Suppressor macrophage (primary cell): Measurements from ENCODE around the gene CBY2.

ENCODE experiments used
- DNase-seq, 4 experiments: peaks; one replicate each; pipeline ENCODE4 v3.0.0-alpha.2; 2020 to 2022

Gene CBY2

DNA sequence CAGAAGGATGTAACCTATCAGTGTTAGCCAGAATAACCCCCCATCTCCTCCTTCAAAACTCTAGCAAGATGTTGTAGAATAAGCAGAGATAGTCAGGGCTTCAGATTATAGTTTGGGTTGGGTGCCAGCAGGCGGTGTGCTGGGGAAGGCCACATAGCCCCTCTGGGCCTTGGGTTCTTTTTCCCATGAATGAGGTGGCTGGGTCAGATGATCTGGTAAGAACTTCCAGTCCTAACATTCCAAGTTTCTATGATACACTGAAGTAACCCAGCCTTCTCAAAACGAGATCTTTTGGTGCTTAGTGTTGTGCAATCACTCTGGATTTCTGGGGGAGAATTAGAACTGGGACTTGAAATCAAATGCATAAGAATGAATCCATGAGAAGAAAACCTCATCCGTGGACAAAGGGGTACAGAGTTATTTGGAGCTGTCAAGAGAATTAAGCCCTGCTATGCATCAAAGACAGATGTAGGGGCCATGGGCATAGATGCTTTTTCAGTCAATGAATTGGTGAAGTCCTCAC, 810 bp downstream of the CBY2 start:
- no peak for DNase-seq

DNA sequence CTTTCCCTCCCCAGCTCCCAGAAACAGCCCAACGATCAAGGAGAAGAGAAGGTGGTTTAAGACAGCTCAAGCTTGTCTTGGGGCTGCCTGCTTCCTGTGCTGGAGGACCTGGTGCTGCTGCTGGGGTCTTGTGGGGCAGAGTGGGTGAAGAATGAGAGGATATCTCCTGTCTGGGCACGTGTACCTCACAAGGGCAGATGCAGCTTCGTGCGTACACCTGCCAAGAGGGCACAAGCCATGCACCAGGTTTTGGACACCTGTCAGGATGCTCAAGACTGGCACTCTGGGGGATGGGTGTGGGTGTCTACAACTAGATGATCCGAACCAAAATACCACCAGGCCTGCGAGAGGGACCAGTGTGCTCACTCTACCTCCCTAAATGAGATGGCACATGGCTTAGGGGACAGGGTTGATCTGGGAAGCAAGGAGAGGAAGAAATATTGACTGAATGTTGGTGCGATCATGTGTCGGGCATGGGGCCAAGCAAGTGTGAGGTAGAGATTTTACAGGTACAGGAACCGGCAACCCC, 2.2 kb downstream of the CBY2 start:
- no peak for DNase-seq

DNA sequence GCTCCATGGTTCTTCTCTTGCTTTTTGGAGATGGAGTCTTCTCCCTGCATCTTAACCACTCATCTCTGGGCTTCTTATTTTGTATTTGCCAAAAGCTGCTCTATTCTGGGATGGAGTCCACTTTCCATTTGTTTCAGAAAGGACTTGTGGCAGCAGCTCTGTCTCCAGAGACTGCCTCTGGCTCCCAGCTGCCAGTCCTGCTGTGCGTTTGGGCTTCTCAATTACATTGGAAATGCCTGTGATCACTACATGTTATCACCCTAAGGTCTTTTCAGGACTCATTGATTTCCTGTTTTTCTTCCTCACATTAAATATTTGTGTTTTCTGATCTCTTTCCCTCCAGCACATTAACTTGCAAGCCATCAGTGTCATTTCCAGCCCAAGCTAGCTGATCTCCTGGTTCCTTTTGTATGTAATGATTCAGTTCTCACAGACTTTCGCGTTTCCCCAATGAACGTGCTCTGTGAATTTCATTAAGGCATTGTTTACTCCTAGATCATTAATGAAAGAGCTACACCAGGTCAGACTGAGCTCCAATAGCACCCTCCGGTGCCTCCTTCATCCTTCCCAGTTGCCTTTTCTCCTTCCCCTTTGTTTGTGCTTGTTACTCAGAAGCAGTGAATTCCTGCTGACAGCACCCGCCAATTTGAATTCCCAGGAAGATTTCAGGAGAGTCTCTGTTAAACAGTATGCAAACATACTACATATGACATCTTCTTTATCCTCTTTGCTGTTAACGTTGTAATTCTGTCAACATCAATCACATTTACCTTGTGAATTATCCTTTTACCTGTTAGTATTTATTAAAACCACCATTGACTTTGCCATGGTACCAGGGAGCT, 3.0 kb downstream of the CBY2 start:
- DNase-seq = no peak

DNA sequence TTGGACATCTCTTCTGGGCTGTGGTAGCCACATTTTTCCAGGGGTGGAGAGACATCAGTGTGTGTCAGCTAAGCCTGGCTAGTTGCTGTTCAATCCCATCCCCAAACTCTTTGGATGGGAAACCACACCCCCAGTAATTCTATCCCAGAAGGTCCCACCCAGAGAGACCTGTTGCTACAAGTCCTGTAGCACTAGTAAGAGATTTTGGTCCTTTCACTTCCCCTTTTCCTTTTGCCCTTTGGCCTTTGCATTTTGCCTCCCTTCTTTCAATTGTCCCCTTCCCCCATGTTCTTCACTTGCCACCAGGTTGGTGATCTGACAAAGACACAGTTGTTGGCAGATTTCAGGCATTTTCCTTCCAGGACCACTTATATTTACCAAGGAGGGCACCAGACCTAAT, 3.8 kb downstream of the CBY2 start:
- peak in 2 of 4 experiments; percentile 22 to 25 for DNase-seq

DNA sequence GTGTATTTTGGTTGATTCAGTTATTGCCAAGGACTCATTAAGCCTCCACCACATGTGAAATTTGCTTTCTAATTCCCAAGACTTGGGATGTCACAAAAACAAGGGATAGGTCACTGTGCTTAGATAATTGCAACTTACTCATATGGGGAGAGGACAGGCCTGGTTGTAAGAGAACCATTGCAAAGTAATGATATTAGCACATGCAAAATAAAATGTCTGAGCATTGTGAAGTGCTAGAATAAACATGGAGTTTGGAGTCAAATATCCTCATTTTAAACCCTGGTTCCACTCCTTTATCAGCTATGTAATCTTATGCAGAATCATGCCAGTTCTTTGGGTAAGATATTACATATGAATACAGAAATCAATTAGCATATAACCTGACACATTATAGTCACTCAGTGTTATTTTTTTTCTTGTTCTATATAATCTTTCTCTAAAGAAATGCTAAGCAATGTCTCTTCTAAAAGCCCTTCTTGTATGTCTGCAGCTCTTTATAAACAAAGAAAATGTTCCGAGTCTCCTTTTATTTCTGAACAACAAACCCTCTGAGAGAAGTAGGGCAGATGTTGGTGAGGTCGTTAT, 5.5 kb downstream of the CBY2 start:
- DNase-seq = no peak

DNA sequence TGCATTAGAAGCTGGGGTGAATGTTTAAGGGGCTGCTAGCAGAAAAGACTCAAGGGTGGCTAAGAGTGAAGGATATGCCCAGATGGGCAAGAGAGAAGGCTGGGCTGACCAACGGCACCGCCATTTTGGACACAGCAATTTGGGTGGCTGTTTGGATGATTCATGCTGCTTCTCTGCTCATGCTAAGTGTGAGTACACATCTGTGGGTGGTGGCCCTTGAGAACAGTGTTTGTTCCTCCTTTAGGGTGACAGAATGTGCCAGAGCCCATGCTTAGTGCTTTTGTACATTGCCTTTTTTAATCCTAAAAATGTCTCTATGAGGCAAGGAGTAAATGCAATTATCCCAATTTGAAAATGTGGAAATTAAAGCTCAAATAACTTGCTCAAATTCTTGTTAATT, 9.8 kb downstream of the CBY2 start:
- peak; percentile 63 to 83 (median 80) for DNase-seq

DNA sequence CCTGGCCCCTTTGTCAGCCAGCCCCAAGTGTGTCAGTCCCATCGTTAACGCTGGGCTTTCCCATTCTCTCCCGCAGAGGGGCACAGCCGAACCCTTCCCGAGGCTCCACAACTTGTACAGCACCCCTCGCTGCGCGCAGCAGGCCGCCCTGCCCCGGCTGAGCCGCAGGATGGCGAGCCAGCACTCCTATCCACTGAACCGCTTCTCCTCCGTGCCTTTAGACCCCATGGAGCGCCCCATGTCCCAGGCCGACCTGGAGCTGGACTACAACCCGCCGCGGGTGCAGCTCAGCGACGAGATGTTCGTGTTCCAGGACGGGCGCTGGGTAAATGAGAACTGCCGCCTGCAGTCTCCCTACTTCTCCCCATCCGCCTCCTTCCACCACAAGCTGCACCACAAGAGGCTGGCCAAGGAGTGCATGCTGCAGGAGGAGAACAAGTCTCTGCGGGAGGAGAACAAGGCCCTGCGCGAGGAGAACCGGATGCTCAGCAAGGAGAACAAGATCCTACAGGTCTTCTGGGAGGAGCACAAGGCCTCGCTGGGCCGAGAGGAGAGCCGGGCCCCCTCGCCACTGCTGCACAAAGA, 11.1 kb downstream of the CBY2 start:
- DNase-seq = no peak

DNA sequence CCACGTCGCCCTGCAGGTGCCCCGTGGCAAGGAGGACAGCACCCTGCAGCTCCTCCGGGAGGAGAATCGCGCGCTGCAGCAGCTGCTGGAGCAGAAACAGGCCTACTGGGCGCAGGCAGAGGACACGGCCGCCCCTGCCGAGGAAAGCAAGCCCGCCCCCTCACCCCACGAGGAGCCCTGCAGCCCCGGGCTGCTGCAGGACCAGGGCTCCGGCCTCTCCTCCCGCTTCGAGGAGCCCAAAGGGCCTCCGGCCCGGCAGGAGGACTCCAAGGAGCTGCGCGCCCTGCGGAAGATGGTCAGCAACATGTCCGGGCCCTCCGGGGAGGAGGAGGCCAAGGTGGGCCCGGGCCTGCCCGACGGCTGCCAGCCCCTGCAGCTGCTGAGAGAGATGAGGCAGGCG, 11.6 kb downstream of the CBY2 start:
- DNase-seq = no peak

DNA sequence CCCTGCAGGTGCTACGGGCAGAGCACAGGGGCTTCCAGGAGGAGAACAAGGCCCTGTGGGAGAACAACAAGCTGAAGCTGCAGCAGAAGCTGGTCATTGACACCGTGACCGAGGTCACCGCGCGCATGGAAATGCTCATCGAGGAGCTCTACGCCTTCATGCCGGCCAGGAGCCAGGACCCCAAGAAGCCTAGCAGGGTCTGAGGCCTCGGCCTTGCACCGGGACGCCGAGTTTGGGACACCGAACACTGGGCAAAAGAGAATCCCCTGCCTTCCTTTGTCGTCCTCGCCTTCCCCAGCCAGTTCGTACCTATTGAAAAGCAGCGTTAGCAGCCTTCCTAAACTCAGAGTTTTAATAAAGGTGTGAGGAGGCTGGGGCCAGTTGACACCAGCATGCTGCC, 12.1 kb downstream of the CBY2 start:
- no peak for DNase-seq

DNA sequence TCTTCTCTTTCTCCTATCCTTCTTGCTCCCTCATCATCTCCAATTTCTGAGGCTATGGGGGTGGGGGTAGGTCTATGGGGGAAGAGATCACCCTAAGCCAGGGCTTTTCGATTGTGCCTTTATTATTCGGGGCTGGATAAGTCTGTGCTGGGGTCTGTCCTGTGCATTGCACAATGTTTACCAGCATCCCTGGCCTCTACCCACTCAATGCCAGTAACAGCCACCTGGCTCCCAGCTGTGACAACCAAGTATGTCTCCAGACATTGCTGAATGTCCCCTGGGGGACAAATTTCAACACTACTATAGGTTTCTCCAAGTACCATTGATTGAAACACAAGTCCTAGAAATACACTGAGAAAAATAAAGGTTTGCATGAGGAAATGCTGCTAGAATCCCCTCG, 13.2 kb downstream of the CBY2 start:
- DNase-seq = no peak

DNA sequence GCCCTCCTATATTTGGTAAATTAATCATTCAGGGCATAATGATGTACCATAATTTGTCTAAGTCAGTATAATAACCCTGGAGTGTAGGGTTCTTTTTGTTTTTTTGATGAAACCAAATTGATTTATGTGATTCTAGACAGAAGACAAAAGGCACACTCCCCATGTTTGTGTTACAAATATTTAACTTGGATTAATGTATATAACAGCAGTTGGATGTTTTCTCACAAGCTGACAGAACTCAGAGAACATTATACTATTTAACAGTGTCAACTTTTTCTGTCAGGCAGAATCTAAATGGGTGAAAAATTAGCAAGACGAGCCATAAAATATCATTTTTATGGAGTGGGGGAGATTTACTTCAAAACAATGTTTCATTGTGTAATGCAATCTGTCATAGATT, 15.2 kb downstream of the CBY2 start:
- DNase-seq = no peak

DNA sequence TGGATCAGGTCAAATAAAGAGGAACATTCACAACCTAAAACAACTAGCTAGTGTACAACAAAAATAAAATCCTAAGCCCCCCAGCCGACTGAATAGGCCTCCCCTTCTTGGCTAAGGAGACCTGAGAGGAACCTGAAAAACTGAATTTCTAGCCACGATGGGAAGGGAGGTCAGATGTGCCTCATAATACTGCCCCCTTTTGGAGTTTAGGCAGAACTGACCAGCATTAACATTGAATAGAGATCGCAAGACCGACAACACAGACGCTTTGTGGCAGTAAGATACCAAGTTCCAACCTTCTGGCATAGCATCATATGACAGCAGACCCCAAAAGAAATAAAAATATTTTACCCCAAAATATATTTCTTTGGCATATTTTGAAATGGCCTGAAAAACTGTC, 15.9 kb downstream of the CBY2 start:
- peak in 3 of 4 experiments; percentile 56 to 74 (median 56) for DNase-seq

DNA sequence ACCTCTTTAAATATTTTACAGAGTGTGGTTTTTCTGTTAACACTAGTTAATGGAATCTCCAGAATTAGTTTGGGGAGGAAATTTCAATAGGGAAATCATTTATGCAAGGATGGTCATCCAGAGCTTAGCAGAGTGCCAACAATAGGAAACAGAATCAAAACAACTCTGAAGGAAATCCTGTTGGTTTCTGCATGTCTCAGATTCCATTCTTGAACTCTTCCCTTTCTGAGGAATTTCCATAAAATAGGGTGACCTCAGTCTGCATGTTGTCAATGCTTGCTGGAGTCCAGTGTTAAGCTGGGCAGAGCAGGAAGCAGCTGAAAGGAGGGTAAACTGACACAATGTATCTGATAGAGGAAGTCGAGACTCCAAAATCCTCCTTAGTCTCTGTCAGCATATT, 16.9 kb downstream of the CBY2 start:
- no peak for DNase-seq

DNA sequence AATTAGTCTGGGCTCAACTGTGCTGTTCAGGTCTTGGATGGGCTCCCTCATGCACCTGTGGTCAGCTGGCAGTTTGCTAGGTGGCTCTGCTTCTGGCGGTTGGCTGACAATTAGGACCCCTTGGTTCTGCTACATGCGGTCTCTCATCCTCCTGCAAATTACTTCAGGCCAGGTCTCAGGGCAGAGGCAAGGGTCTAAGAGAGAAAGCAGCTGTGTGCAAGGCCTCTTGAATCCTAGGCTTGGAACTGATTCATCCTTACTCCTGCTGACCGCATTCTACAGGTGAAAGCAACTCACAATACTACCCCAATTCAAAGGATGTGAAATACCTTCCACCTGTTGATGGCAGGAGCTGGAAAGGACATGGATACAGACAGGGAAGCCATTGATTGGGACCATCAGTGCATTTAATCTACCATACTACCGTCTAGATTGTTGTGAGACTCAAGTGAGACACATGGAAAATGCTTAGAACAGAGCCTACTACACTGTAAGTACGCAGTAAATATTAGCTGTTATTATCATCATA, 19.1 kb downstream of the CBY2 start:
- DNase-seq = no peak

DNA sequence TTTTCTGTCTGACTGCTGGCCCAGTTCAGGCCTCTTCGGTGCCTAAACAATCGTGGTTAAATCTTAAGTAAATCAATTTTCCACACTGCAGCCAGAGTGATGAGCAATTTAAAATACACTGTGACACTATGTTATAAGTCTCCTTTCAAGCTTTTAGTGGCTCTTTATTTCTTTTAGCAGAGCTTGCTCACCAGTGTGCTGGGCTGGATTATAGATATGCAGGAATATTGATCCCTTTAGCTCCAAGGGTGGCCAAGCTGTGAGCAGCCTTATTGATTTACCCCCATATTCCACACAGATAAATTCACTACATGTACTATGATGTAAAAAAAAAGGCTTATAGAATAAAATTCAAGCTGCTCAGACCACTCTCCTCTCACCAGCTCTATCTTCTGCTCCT, 21.7 kb downstream of the CBY2 start:
- DNase-seq = no peak

DNA sequence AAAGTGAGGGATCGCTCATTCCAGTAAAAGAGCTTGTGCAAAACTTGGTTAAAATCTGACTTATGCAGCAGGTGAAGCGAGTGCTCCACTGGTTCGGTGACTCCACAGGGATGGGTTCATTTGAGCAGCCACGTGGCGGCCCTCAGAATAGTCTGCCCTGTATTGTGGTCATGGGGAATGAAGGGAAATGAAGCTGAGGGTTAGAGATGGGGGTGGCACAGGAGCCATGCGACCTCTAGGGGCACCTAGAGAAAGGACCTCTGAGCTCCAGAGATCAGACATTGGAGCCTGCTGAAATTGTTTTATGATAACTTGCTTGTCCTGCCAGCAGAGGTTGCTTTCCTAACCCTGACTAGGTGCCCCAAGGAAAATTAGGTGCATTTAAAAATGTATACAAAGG, 26.6 kb downstream of the CBY2 start:
- peak in 2 of 4 experiments; percentile 20 to 23 for DNase-seq

DNA sequence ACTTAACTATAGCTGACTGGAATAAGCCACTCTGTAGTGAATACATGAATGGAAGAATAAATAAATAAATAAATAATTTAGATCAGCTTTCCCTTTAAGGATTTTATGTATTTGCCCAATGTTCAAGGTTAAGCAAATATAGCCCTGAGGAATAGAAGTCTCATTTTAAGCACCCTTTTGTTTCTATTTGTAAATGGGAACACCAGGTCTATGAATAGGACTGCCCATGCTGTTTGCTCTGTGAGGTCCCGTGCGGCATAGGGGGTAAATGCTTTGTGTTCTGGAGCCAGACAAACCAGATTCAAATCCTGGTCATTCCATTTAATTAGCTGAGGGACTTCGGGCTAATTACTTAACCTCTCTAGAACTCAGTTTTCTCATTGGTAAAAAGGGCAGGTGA, 29.3 kb downstream of the CBY2 start:
- no peak for DNase-seq

DNA sequence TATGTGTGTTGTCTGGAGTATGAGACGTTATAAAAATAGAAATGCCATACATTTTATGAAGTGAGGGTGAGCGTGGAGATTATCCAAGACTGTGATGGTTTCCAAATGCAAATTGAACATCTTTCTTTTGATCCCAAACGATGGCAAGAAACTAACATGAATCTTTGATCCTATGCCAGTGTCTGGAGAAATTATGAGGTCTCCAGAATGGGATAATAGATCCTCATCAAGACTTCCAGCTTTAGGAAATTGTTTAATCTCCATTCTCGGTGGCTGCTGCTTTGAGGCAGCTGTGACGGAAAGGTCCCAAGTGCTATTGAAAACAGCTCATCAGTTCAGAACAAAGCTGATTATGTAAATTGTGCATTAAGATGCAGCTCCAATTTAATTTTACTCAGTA, 30.8 kb downstream of the CBY2 start:
- no peak for DNase-seq

DNA sequence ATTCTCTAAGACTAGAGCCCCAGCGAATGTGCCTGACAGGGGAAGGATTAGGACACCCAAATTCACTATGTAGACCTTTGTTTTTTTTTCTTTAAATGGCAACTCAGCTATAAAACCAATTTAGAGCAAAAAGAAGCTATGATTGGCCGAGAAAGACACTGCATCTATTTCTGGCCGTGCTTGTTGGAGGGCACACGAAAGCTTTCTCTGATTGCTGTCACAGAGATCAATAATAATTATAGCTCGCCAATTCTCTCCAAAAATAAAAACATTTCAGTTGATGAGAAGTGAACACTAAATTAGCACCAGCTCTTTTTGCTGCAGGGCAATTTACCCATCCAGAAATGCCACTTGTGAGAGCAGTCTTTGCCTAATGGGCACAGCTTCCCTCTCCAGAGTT, 31.2 kb downstream of the CBY2 start:
- no peak for DNase-seq

DNA sequence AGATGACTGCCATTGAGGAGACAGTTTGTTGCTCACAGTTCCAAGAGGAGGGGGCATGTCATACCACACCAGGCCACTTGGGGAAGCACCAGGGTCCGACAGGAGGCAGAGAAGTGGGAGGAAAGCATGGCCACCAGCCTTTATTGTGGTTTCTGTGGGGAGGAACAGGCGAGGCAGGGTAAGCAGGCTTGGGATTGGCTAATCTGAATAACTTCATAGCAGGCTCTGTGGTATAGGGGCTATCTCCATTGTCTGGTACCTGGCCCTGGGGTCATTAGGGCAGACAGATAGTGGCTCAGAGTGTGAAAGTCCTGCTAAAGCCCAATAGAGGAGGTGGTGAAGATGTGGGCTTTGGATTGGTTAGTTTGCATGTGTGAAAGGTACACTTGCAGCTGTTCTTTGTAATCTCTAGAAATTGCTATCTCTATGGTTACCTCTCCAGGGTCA, 35.5 kb downstream of the CBY2 start:
- peak in 2 of 4 experiments; percentile 7 to 20 for DNase-seq

DNA sequence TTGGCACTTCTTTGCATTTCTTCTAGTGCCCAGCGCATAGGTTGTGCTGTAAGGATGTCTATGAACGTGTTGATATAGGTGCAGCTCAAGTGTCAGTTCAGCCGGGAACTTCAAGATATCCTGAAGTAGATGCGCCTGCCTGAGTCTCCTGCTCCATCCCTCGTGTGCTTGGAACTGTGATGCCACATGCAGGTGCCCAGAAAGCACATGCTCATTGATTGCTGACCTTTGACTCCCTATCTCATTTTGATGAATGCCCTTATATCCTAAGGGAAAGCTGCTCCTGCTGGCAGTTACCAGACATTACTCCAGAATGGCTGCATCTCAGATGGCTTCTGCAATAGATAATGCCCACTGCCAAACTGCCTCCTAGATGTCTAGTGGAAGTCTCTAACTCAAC, 40.9 kb downstream of the CBY2 start:
- DNase-seq = no peak

DNA sequence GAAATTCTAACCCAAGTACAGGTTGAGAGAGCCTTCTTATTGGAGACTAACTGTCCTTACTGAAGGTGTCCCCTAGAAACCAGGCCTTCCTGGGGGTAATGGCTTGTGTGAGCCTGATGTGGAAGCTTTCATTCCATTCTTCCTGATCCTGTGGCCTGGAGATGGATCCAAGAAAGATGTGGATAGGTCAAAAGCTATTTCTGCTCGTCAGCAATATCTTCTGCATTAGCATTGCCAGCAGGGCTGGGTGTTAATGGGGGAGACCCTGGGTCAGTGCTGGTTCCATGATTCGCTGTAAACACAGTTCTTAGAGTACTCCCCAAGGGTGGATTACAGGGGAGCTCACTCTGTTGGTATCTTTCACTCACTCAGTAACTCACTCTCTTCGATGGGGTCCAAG, 42.9 kb downstream of the CBY2 start:
- no peak for DNase-seq

DNA sequence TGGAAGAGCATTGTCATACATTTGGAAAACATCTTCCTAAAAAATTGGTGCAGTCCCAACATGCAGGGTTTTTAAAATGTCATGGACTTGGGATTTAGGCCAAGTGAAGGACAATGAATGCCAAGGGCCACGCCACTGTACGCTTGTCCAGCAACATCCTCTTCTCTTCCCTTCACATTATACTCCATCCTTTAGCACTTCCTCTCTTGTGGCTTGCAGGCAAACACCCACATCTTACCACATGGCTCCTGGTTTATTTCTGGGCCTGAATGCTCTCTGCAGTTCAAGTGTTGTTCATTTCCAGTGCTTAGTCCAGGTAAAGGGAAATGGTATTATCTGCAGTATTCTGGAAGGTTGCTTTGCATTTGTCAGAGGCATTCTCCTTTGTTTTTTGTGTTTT, 45.0 kb downstream of the CBY2 start:
- peak; percentile 42 to 74 (median 68) for DNase-seq
